DND-41 (cell line): Measurements from ENCODE around the gene SULT2B1.

Source experiments
- ATAC-seq: fragments of 200-7000 bp; cut with Tn5 transposase; 3 replicates; pipeline ENCODE4 v1.9.1; 2021; ENCODE audit warnings: low read depth; ENCODE audit not compliant: insufficient read depth
- DNase-seq: peaks from one replicate; pipeline ENCODE4 v3.0.0-alpha.2; 2020
- H2AFZ ChIP-seq: 2 replicates; pipeline ENCODE4 v1.6.0; 2012; ENCODE audit warnings: low read depth, low read length
- H3K27ac ChIP-seq: 2 replicates; pipeline ENCODE4 v1.5.1; 2012; ENCODE audit warnings: low read length, inconsistent platforms
- H3K27me3 ChIP-seq: fragments of 200-600 bp; sonication (generic); 2 replicates; pipeline ENCODE4 v1.6.0; 2012; ENCODE audit warnings: low read length, mild to moderate bottlenecking, inconsistent platforms; ENCODE audit not compliant: insufficient read depth, poor library complexity
- H3K36me3 ChIP-seq: 2 replicates; pipeline ENCODE4 v1.5.1; 2012; ENCODE audit warnings: low read length, inconsistent platforms; ENCODE audit not compliant: insufficient read depth
- H3K4me1 ChIP-seq: 2 replicates; pipeline ENCODE4 v1.5.1; 2012; ENCODE audit warnings: mild to moderate bottlenecking, low read length; ENCODE audit not compliant: insufficient read depth
- H3K4me2 ChIP-seq: 2 replicates; pipeline ENCODE4 v1.6.0; 2012; ENCODE audit warnings: mild to moderate bottlenecking, moderate library complexity, low read length, inconsistent platforms; ENCODE audit not compliant: insufficient read depth
- H3K4me3 ChIP-seq, 2 experiments: fragments of 200-600 bp in 1 of 2; shearing (Covaris generic) in 1 of 2; 2 replicates each; pipeline ENCODE4 v1.5.1; 2012 to 2016; ENCODE audit warnings: inconsistent platforms in 2 of 2, low read length in 2 of 2, mild to moderate bottlenecking in 2 of 2, low read depth in 1 of 2, moderate library complexity in 1 of 2
- H3K79me2 ChIP-seq: 2 replicates; pipeline ENCODE4 v1.6.0; 2012; ENCODE audit warnings: low read length, inconsistent platforms; ENCODE audit not compliant: insufficient read depth
- H3K9ac ChIP-seq: 2 replicates; pipeline ENCODE4 v1.6.0; 2012; ENCODE audit warnings: low read depth, mild to moderate bottlenecking, inconsistent platforms, low read length, moderate library complexity
- H3K9me3 ChIP-seq: 2 replicates; pipeline ENCODE4 v1.5.1; 2012; ENCODE audit warnings: low read length, moderate library complexity, mild to moderate bottlenecking, inconsistent platforms; ENCODE audit not compliant: insufficient read depth, severe bottlenecking
- H4K20me1 ChIP-seq: 2 replicates; pipeline ENCODE4 v1.6.0; 2012; ENCODE audit warnings: low read length; ENCODE audit not compliant: insufficient read depth
- CTCF ChIP-seq: IDR thresholded peaks from 2 replicates; pipeline ENCODE4 v1.5.1; 2012; ENCODE audit warnings: borderline replicate concordance, low read length, moderate library complexity, mild to moderate bottlenecking; ENCODE audit not compliant: poor library complexity, severe bottlenecking; ENCODE audit errors: extremely low read depth
- EZH2 ChIP-seq: IDR thresholded peaks from 3 replicates; pipeline ENCODE4 v1.6.1; 2012; ENCODE audit warnings: borderline replicate concordance, low read depth, mild to moderate bottlenecking, moderate library complexity, low read length, inconsistent platforms; ENCODE audit not compliant: severe bottlenecking

The SULT2B1 gene

DNA sequence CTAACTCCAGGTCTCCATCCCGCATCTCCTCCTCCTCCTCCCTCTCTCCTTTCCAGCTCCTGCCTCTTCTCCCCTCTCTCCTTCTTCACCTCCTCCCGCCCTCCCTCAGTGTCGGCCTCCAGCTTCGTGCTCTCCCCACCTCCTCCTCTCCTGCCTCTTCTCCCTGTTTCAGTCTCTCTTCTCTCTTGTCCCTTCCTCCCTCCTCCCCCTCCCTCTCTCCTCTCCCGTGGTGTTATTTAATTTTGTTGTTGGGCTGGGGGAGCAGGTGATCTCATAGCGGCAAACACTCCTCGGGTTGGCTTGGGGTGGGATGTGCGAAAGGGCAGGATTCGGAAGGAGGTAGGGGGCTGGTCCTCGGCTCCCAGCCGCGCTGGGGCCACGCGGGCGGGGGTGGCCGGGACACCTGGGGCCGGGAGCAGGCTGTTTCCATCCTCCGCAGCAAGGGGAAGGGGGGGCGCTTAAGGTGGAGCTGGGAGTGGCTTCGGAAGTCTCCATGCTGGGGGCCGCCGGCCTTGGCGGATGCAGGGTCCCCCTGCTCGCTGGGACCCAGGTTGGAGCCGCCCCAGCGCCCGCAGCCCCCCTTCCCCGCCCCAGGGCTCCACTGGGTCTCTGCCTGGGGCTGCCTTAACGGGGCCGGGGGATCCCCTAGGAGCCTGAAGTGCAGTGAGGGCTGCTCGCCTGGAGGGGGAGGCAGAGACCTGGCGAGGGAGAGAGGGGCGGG lies 94.2 kb downstream of the SULT2B1 start, which contains the start of gene CA11:
CA11 (minus strand) TSS at position 187 of the 721 bp plus-strand sequence. CDS start 555 bp downstream, outside the sequence.
- ATAC-seq, result peak; percentile 85
- TF ChIP-seq EZH2, result no peak
- peak; percentile 100 for TF ChIP-seq CTCF
- Histone ChIP-seq H3K4me3 (peak within 1 kb of the TSS; percentile 11 to 54; a peak in 3 of 4 replicates), H3K9me3 (no peaks in the 10 kb centered on the region), H3K4me2 (peak within 1 kb of the TSS; percentile 70), H3K36me3 (no peaks in the 10 kb centered on the region), H3K27ac (peak within 1 kb of the TSS; percentile 73), H3K27me3 (no peaks in the 10 kb centered on the region), H3K4me1 (peaks cover 45% of the 10 kb centered on the region), H3K79me2 (no peaks in the 10 kb centered on the region), H3K9ac (peak within 1 kb of the TSS; percentile 54), H4K20me1 (no peaks in the 10 kb centered on the region), H2AFZ (peak within 1 kb of the TSS; percentile 78)
- peak; percentile 96 for DNase-seq

- Histone ChIP-seq H3K4me3 (peak overlapping the region in 1 of 2 experiments; percentile 54; a peak in 2 of 4 replicates), H3K9ac (peak overlapping the region; percentile 54), H4K20me1 (no peaks in the 10 kb centered on the region), H3K27me3 (no peaks in the 10 kb centered on the region), H2AFZ (peak overlapping the region; percentile 69), H3K79me2 (no peaks in the 10 kb centered on the region), H3K36me3 (no peaks in the 10 kb centered on the region), H3K4me1 (peaks cover 45% of the 10 kb centered on the region), H3K9me3 (no peaks in the 10 kb centered on the region), H3K4me2 (peak overlapping the region; percentile 70), H3K27ac (peak overlapping the region; percentile 73)
- TF ChIP-seq CTCF (no peak), EZH2 (no peak)
- DNase-seq (no peak), ATAC-seq (no peak; the same call in 2 of the 3 replicates)
Measured at GRCh38 chr19:48646722-48647216, 94.8 kb downstream of the SULT2B1 start.

DNA sequence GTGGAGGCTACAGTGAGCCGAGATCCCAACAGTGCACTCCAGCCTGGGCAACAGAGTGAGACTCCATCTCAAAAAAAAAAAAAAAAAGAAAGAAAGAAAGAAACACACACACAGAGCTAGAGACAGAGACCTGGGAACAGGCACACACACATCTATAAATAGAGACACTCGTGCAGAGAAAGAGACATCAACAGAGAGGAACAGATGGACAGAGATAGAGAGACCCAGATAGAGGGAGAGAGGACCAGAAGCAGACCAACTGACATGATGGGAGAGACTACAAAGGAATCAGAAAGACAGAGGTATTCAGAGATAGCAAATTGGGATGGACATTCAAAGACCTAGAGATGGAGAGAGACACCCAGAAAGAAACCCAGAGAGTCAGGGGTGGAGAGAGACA lies 96.2 kb downstream of the SULT2B1 start:
- no peaks in the 10 kb centered on the region for H3K9me3 ChIP-seq
- H3K4me1 ChIP-seq, result peaks cover 45% of the 10 kb centered on the region
- no peak for ATAC-seq
- H3K79me2 ChIP-seq, result no peaks in the 10 kb centered on the region
- H2AFZ ChIP-seq, result no peak overlapping the region
- H3K4me3 ChIP-seq, result no peak overlapping the region
- TF ChIP-seq EZH2, result no peak
- no peak for TF ChIP-seq CTCF
- peak overlapping the region; percentile 49; the same call in 1 of the 2 replicates for H3K27ac ChIP-seq
- no peaks in the 10 kb centered on the region for H3K36me3 ChIP-seq
- no peaks in the 10 kb centered on the region for H4K20me1 ChIP-seq
- no peaks in the 10 kb centered on the region for H3K27me3 ChIP-seq
- no peak overlapping the region for H3K9ac ChIP-seq
- no peak overlapping the region for H3K4me2 ChIP-seq
- DNase-seq, result no peak
